Measurements from ENCODE around the gene ACSL3.

The ACSL3 gene

GRCh38 chr2:222860740-222861410 lies at the start of gene ACSL3:
Gene ACSL3 (plus strand): TSS chr2:222861036. CDS start chr2:222908773, 47,737 bp downstream.
- Mint-ChIP-seq H3K27ac (peak within 1 kb of the TSS; percentile 90), H3K36me3 (ENCODE audit: low read depth) (no peaks in the 10 kb centered on the region)

GRCh38 chr2:222811828-222812227 lies 49.0 kb upstream of the ACSL3 start:
- Mint-ChIP-seq H3K36me3 (ENCODE audit: low read depth) (no peaks in the 10 kb centered on the region), H3K9me3 (no peaks in the 10 kb centered on the region), H3K27ac (no peak overlapping the region), H3K27me3 (ENCODE audit: low read depth) (peaks cover 5% of the 10 kb centered on the region), H3K4me1 (ENCODE audit: low read depth) (peaks cover 14% of the 10 kb centered on the region), H3K4me3 (no peak overlapping the region)

More at GRCh38 chr2:222860740-222861410, at the start of gene ACSL3:
- peaks cover 7% of the 10 kb centered on the region for H3K4me1 Mint-ChIP-seq (ENCODE audit: low read depth)
- H3K27me3 Mint-ChIP-seq (ENCODE audit: low read depth): peaks cover 16% of the 10 kb centered on the region
- no peaks in the 10 kb centered on the region for H3K9me3 Mint-ChIP-seq
- H3K4me3 Mint-ChIP-seq: peak within 1 kb of the TSS; percentile 74

GRCh38 chr2:222813177-222813843 lies 47.5 kb upstream of the ACSL3 start:
- Mint-ChIP-seq H3K27me3 (ENCODE audit: low read depth) (peaks cover 5% of the 10 kb centered on the region), H3K4me1 (ENCODE audit: low read depth) (peaks cover 14% of the 10 kb centered on the region), H3K4me3 (no peak overlapping the region), H3K36me3 (ENCODE audit: low read depth) (no peaks in the 10 kb centered on the region), H3K9me3 (no peaks in the 10 kb centered on the region), H3K27ac (peak overlapping the region; percentile 63)

- H3K27ac Mint-ChIP-seq: no peak overlapping the region
- no peaks in the 10 kb centered on the region for H3K36me3 Mint-ChIP-seq (ENCODE audit: low read depth)
- H3K4me3 Mint-ChIP-seq: no peak overlapping the region
- no peaks in the 10 kb centered on the region for H3K4me1 Mint-ChIP-seq (ENCODE audit: low read depth)
- H3K27me3 Mint-ChIP-seq (ENCODE audit: low read depth): peaks cover 9% of the 10 kb centered on the region
- H3K9me3 Mint-ChIP-seq: no peaks in the 10 kb centered on the region
Observed at GRCh38 chr2:222819722-222820333, 41.0 kb upstream of the ACSL3 start.

- no peak overlapping the region for H3K27ac Mint-ChIP-seq
- no peak overlapping the region for H3K4me3 Mint-ChIP-seq
- H3K27me3 Mint-ChIP-seq (ENCODE audit: low read depth): peaks cover 14% of the 10 kb centered on the region
- no peaks in the 10 kb centered on the region for H3K9me3 Mint-ChIP-seq
- H3K36me3 Mint-ChIP-seq (ENCODE audit: low read depth): no peaks in the 10 kb centered on the region
- no peaks in the 10 kb centered on the region for H3K4me1 Mint-ChIP-seq (ENCODE audit: low read depth)
Observed at GRCh38 chr2:222823183-222823930, 37.5 kb upstream of the ACSL3 start.

GRCh38 chr2:222825031-222825430 lies 35.8 kb upstream of the ACSL3 start:
- Mint-ChIP-seq H3K27ac (no peak overlapping the region), H3K4me3 (no peak overlapping the region), H3K27me3 (ENCODE audit: low read depth) (peaks cover 14% of the 10 kb centered on the region), H3K9me3 (no peaks in the 10 kb centered on the region), H3K4me1 (ENCODE audit: low read depth) (no peaks in the 10 kb centered on the region), H3K36me3 (ENCODE audit: low read depth) (no peaks in the 10 kb centered on the region)

- no peaks in the 10 kb centered on the region for H3K9me3 Mint-ChIP-seq
- no peaks in the 10 kb centered on the region for H3K36me3 Mint-ChIP-seq (ENCODE audit: low read depth)
- no peak overlapping the region for H3K4me3 Mint-ChIP-seq
- peaks cover 18% of the 10 kb centered on the region for H3K27me3 Mint-ChIP-seq (ENCODE audit: low read depth)
- H3K27ac Mint-ChIP-seq: no peak overlapping the region
- no peaks in the 10 kb centered on the region for H3K4me1 Mint-ChIP-seq (ENCODE audit: low read depth)
Observed at GRCh38 chr2:222827417-222827816, 33.4 kb upstream of the ACSL3 start.

GRCh38 chr2:222828572-222828971 lies 32.3 kb upstream of the ACSL3 start:
- H3K27me3 Mint-ChIP-seq (ENCODE audit: low read depth): peaks cover 18% of the 10 kb centered on the region
- no peaks in the 10 kb centered on the region for H3K4me1 Mint-ChIP-seq (ENCODE audit: low read depth)
- H3K36me3 Mint-ChIP-seq (ENCODE audit: low read depth): no peaks in the 10 kb centered on the region
- no peaks in the 10 kb centered on the region for H3K9me3 Mint-ChIP-seq
- H3K4me3 Mint-ChIP-seq: no peak overlapping the region
- H3K27ac Mint-ChIP-seq: no peak overlapping the region

- Mint-ChIP-seq H3K4me1 (ENCODE audit: low read depth) (no peaks in the 10 kb centered on the region), H3K36me3 (ENCODE audit: low read depth) (no peaks in the 10 kb centered on the region), H3K27me3 (ENCODE audit: low read depth) (peaks cover 9% of the 10 kb centered on the region), H3K9me3 (no peaks in the 10 kb centered on the region), H3K27ac (no peak overlapping the region), H3K4me3 (no peak overlapping the region)
Observed at GRCh38 chr2:222830164-222830563, 30.7 kb upstream of the ACSL3 start.

GRCh38 chr2:222833410-222833809 lies 27.4 kb upstream of the ACSL3 start:
- Mint-ChIP-seq H3K4me3 (no peak overlapping the region), H3K27ac (no peak overlapping the region), H3K9me3 (no peaks in the 10 kb centered on the region), H3K36me3 (ENCODE audit: low read depth) (no peaks in the 10 kb centered on the region), H3K4me1 (ENCODE audit: low read depth) (peaks cover 2% of the 10 kb centered on the region), H3K27me3 (ENCODE audit: low read depth) (peaks cover 11% of the 10 kb centered on the region)

- Mint-ChIP-seq H3K9me3 (no peaks in the 10 kb centered on the region), H3K27me3 (ENCODE audit: low read depth) (peaks cover 13% of the 10 kb centered on the region), H3K27ac (no peak overlapping the region), H3K4me1 (ENCODE audit: low read depth) (peaks cover 5% of the 10 kb centered on the region), H3K4me3 (no peak overlapping the region), H3K36me3 (ENCODE audit: low read depth) (no peaks in the 10 kb centered on the region)
Observed at GRCh38 chr2:222835143-222835822, 25.6 kb upstream of the ACSL3 start.

GRCh38 chr2:222835823-222836151 lies 25.0 kb upstream of the ACSL3 start:
- Mint-ChIP-seq H3K4me1 (ENCODE audit: low read depth) (peaks cover 8% of the 10 kb centered on the region), H3K9me3 (no peaks in the 10 kb centered on the region), H3K27me3 (ENCODE audit: low read depth) (peaks cover 16% of the 10 kb centered on the region), H3K27ac (no peak overlapping the region), H3K4me3 (no peak overlapping the region), H3K36me3 (ENCODE audit: low read depth) (no peaks in the 10 kb centered on the region)

- H3K4me3 Mint-ChIP-seq: no peak overlapping the region
- H3K27me3 Mint-ChIP-seq (ENCODE audit: low read depth): peaks cover 16% of the 10 kb centered on the region
- no peak overlapping the region for H3K27ac Mint-ChIP-seq
- H3K4me1 Mint-ChIP-seq (ENCODE audit: low read depth): peaks cover 14% of the 10 kb centered on the region
- H3K9me3 Mint-ChIP-seq: no peaks in the 10 kb centered on the region
- H3K36me3 Mint-ChIP-seq (ENCODE audit: low read depth): no peaks in the 10 kb centered on the region
Observed at GRCh38 chr2:222837643-222838056, 23.2 kb upstream of the ACSL3 start.
